ENCODE measurements around the gene NKAPD1. TPM values are rescaled to one million over a fixed set of nuclear protein-coding genes. Genes with fewer than 3 reads are reported as not detected.
A peak's percentile ranks its signal among the peaks of the same experiment; 100 is the strongest.

The NKAPD1 gene
- total and polyA plus RNA-seq, 9 of the 15 experiments (the other 6 are each of a cell fraction or from before 2014, with no cell fraction given), result 14.1 to 73.5 (median 29.3) TPM

GRCh38 chr11:112024773-112025678, 49.1 kb upstream of the NKAPD1 start, which contains the start of gene DLAT (continued):
- TF ChIP-seq ZNF318 (IDR thresholded peaks at IDR 0.05; ENCODE audit: borderline replicate concordance in 1 of 2, low read depth in 1 of 2), result no peak
- TF ChIP-seq NFE2L1 (tag; IDR thresholded peaks at IDR 0.05; ENCODE audit: borderline replicate concordance, low read depth), result no peak
- peak; percentile 49; the same call in 1 of the 2 replicates for TF ChIP-seq JUND (IDR thresholded peaks at IDR 0.05; ENCODE audit: borderline replicate concordance, low read depth, low read length)
- TF ChIP-seq JUND (tag; IDR thresholded peaks at IDR 0.05; ENCODE audit: borderline replicate concordance, low read depth, low read length), result no peak; the same call in 2 of the 3 replicates
- TF ChIP-seq PHB (CRISPR knock-in tag; IDR thresholded peaks at IDR 0.05), result no peak
- no peak; the same call in 1 of the 2 replicates for TF ChIP-seq KLF13 (tag; IDR thresholded peaks at IDR 0.05; ENCODE audit: borderline replicate concordance, low read depth)
- TF ChIP-seq EWSR1 (IDR thresholded peaks at IDR 0.05; ENCODE audit: borderline replicate concordance, low read depth, partially characterized antibody), result no peak
- peak; percentile 40; the same call in 1 of the 2 replicates for TF ChIP-seq HES1 (IDR thresholded peaks at IDR 0.05; ENCODE audit: low read depth)
- TF ChIP-seq MIER1 (IDR thresholded peaks at IDR 0.05; ENCODE audit: low read depth), result no peak
- TF ChIP-seq NR3C1 (CRISPR knock-in tag; IDR thresholded peaks at IDR 0.05), result no peak
- no peak for TF ChIP-seq KLF16 (IDR thresholded peaks at IDR 0.05)
- TF ChIP-seq RBM15 (IDR thresholded peaks at IDR 0.05; ENCODE audit: insufficient read depth, low read length), result no peak
- TF ChIP-seq ZNF165 (CRISPR knock-in tag; IDR thresholded peaks at IDR 0.05; ENCODE audit: borderline replicate concordance), result no peak
- TF ChIP-seq GMEB1 (CRISPR knock-in tag; IDR thresholded peaks at IDR 0.05), result peak; percentile 83
- no peak for TF ChIP-seq ZNF239 (CRISPR knock-in tag; IDR thresholded peaks at IDR 0.05)
- TF ChIP-seq OTX1 (CRISPR knock-in tag; IDR thresholded peaks at IDR 0.05), result peak; percentile 88
